ENCODE results near the gene ZDHHC20.

GRCh38 chr13:21338156-21338555 is 120.9 kb downstream of the ZDHHC20 start:
- TF ChIP-seq CTCF (IDR thresholded peaks at IDR 0.05), result no peak
- TF ChIP-seq EP300 (IDR thresholded peaks at IDR 0.05), result no peak

Data from ovary (tissue), 3 donors.